Smooth muscle cell (in vitro differentiated cells): ENCODE results near the gene STMN3. TPM values are rescaled to one million over a fixed set of nuclear protein-coding genes. Genes with fewer than 3 reads are reported as not detected.

Source experiments
- DNase-seq: peaks from one replicate; lab custom pipeline; 2025; ENCODE audit not compliant: unreplicated experiment; lab: John Stamatoyannopoulos, UW
- H2AFZ ChIP-seq: fragments of 200-600 bp; sonication (generic); 2 replicates; pipeline ENCODE4 v1.6.0; 2016; ENCODE audit warnings: antibody characterized with exemption, low read depth, mild to moderate bottlenecking
- H3F3A ChIP-seq: fragments of 200-600 bp; sonication (generic); 2 replicates; pipeline ENCODE4 v1.6.0; 2017; ENCODE audit warnings: antibody characterized with exemption, low read depth
- H3K27ac ChIP-seq: fragments of 200-600 bp; sonication (generic); 2 replicates; pipeline ENCODE4 v1.5.1; 2016; ENCODE audit warnings: low read depth, mild to moderate bottlenecking
- H3K27me3 ChIP-seq: fragments of 200-600 bp; sonication (generic); 2 replicates; pipeline ENCODE4 v1.6.1; 2016; ENCODE audit warnings: low read depth, mild to moderate bottlenecking
- H3K36me3 ChIP-seq: fragments of 200-600 bp; sonication (generic); 2 replicates; pipeline ENCODE4 v1.5.1; 2016; ENCODE audit warnings: low read depth
- H3K4me1 ChIP-seq: fragments of 200-600 bp; sonication (generic); 2 replicates; pipeline ENCODE4 v1.5.1; 2016; ENCODE audit warnings: low read depth
- H3K4me2 ChIP-seq: fragments of 200-600 bp; sonication (generic); 2 replicates; pipeline ENCODE4 v1.6.0; 2016; ENCODE audit warnings: mild to moderate bottlenecking
- H3K4me3 ChIP-seq: fragments of 200-600 bp; sonication (generic); 2 replicates; pipeline ENCODE4 v1.5.1; 2016; ENCODE audit warnings: mild to moderate bottlenecking
- H3K79me2 ChIP-seq: fragments of 200-600 bp; sonication (generic); 2 replicates; pipeline ENCODE4 v1.6.0; 2016; ENCODE audit warnings: low read depth, mild to moderate bottlenecking
- H3K9ac ChIP-seq: fragments of 200-600 bp; sonication (generic); 2 replicates; pipeline ENCODE4 v1.6.0; 2016; ENCODE audit warnings: low read depth
- H3K9me3 ChIP-seq: fragments of 200-600 bp; sonication (generic); replicated peaks from 2 replicates; pipeline ENCODE4 v1.5.1; 2016; ENCODE audit warnings: low read depth
- H4K20me1 ChIP-seq: fragments of 200-600 bp; sonication (generic); 2 replicates; pipeline ENCODE4 v1.6.0; 2016; ENCODE audit warnings: low read depth
- WGBS: methylation state at CpG from one replicate; pipeline ENCODE4 v1.1.7; 2016; ENCODE audit warnings: low lambda C conversion rate; 5-methylcytosine and 5-hydroxymethylcytosine counted together
- polyA plus RNA-seq: library from polyadenylated mRNA; unstranded; fragments of >200 nt; fragmentation: Nextera tagmentation; extraction: Ambion mirVana; gene quantifications from 2 replicates; pipeline ENCODE4 v1.2.1, GENCODE V29; 2016
- total RNA-seq: library from RNA; depleted of rRNA; stranded (reverse); fragments of >200 nt; gene quantifications from 2 replicates; pipeline ENCODE4 v1.2.3, GENCODE V29; 2014
- TF ChIP-seq, protein P1 (sequence below): fragments of 200-600 bp; sonication (generic); IDR thresholded peaks from 2 replicates; pipeline ENCODE4 v1.5.1; 2017; ENCODE audit warnings: borderline replicate concordance, mild to moderate bottlenecking, antibody characterized with exemption; ENCODE audit not compliant: insufficient read depth, poor library complexity, severe bottlenecking

STMN3 gene
- total and polyA plus RNA-seq, 2 experiments from 2014 or later: 4.8 to 10.8 TPM

DNA sequence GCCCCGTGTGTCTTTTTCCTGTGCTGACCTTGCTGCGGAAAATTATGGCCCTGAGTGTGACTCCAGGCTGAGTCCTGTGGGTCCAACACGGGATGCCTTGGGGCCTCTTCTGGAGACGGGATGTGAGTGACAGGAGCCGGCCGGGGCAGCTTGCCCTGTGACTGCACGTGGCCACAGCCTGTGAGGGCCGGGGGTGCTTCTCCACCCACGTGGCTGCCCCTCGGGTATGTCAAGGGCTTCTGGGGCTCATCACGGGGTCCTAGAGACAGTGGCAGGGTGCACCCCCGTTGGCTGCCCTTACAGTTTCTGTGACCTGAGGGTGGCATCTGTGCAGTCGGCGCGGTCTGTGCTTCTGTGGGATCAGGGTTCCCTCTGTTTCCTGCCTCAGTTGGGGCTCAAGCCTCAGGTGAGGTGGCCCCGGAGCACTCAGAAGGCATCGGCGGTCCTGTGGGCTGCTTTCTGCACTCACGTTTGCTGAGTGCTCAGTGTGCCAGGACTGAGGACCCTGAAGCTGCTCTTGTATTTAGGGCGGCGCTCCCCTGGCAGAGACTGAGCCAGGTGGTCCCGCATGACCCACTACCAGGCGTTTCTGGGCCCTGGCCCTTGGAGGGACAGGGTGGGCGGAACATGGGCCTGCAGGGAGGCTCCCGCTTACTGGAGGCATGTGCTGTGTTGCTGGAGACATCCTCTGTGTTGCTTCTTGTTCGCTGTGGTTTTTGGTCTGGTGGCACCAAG lies 10.3 kb upstream of the STMN3 start:
- Histone ChIP-seq H3K4me1 (no peaks in the 10 kb centered on the region), H3K36me3 (no peaks in the 10 kb centered on the region)

DNA sequence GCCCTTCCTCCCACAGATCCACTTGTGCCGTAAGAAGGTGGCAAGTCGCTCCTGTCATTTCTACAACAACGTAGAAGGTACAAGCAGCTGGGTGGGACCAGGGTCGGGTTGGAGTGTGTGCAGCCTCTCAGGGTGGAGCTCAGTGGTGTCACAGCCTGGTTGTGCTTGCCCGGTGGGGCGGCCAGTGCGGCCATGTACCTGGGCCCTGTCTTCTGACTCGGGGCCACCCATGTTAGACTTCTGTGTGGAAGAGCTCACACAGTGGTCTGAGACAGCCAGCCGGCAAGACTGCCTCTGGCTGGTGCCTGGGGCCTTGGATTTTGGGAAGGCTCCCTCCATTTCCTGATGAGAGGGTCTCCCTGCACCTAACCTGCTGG lies 9.6 kb upstream of the STMN3 start:
- H3K4me2 ChIP-seq: no peak overlapping the region
- 98% methylated on average over 9 of the region's 9 CpGs for WGBS
- H3K4me1 ChIP-seq: peaks cover under 1% of the 10 kb centered on the region
- H3F3A ChIP-seq: no peaks in the 10 kb centered on the region
- H3K27ac ChIP-seq: no peak overlapping the region
- no peaks in the 10 kb centered on the region for H3K27me3 ChIP-seq
- H3K36me3 ChIP-seq: no peaks in the 10 kb centered on the region
- H4K20me1 ChIP-seq: no peaks in the 10 kb centered on the region
- H3K9me3 ChIP-seq: no peaks in the 10 kb centered on the region
- TF ChIP-seq, protein P1, sequence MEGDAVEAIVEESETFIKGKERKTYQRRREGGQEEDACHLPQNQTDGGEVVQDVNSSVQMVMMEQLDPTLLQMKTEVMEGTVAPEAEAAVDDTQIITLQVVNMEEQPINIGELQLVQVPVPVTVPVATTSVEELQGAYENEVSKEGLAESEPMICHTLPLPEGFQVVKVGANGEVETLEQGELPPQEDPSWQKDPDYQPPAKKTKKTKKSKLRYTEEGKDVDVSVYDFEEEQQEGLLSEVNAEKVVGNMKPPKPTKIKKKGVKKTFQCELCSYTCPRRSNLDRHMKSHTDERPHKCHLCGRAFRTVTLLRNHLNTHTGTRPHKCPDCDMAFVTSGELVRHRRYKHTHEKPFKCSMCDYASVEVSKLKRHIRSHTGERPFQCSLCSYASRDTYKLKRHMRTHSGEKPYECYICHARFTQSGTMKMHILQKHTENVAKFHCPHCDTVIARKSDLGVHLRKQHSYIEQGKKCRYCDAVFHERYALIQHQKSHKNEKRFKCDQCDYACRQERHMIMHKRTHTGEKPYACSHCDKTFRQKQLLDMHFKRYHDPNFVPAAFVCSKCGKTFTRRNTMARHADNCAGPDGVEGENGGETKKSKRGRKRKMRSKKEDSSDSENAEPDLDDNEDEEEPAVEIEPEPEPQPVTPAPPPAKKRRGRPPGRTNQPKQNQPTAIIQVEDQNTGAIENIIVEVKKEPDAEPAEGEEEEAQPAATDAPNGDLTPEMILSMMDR: no peak
- no peak overlapping the region for H3K9ac ChIP-seq
- no peak overlapping the region for H2AFZ ChIP-seq
- no peak overlapping the region for H3K4me3 ChIP-seq
- DNase-seq: no peak
- no peaks in the 10 kb centered on the region for H3K79me2 ChIP-seq

More for the DNA sequence above, 10.3 kb upstream of the STMN3 start:
- H3F3A ChIP-seq: no peaks in the 10 kb centered on the region
- no peak overlapping the region for H3K9ac ChIP-seq
- no peak for DNase-seq
- WGBS: 97% methylated on average over 26 of the region's 26 CpGs
- no peaks in the 10 kb centered on the region for H3K9me3 ChIP-seq
- H3K27ac ChIP-seq: no peak overlapping the region
- no peaks in the 10 kb centered on the region for H4K20me1 ChIP-seq
- no peak overlapping the region for H3K4me2 ChIP-seq
- H3K4me3 ChIP-seq: no peak overlapping the region
- no peaks in the 10 kb centered on the region for H3K79me2 ChIP-seq
- no peak overlapping the region for H2AFZ ChIP-seq
- TF ChIP-seq, protein P1: no peak
- H3K27me3 ChIP-seq: no peaks in the 10 kb centered on the region

DNA sequence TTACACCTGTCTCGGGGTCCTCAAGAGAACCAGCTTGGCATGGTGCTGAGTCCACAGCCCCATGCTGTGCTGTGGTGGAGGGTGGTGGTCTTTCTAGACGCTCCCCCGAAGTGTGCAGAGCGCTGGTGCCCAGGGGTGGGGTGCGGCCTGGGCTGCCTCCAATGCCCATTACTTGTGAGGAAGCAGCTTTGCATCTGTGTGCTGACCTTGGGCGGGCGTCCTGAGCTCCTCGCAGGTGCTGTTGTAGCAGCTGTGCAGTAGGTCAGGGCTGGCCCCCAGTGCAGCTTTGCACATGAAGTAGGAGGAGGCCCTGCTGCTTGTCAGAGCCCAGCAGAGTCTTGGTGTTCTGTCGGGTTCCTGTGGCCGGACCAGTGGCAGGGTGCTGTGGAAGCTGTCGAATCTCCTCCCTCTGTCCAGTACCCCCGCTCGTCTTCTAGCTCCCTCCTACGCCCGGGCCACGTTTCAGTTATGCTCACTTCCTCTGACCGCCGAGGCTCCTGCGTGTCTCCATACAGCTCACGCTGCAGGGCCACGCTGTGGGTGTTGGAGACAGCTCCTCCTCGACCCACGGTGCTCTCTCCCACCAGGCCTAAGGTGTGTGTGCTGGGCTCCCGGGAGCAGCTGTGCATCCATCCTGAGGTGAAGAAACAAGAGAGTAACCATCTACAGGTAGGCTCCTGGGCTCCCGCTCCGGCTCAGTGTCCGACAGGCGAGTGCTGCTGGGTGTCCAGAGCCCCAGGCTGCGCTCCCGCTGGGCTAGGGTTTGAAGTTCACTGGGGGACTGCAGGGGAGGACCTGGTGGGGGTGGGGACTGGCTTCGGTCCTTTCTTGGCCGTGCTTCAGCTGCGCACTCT lies 9.0 kb upstream of the STMN3 start:
- no peaks in the 10 kb centered on the region for H4K20me1 ChIP-seq
- no peak for DNase-seq
- H3K27ac ChIP-seq: no peak overlapping the region
- no peaks in the 10 kb centered on the region for H3K36me3 ChIP-seq
- no peaks in the 10 kb centered on the region for H3K27me3 ChIP-seq
- no peaks in the 10 kb centered on the region for H3K79me2 ChIP-seq
- H3K4me3 ChIP-seq: no peak overlapping the region
- WGBS: 93% methylated on average over 30 of the region's 33 CpGs
- TF ChIP-seq, protein P1: no peak
- no peak overlapping the region for H2AFZ ChIP-seq
- H3K4me2 ChIP-seq: no peak overlapping the region
- no peak overlapping the region for H3K9ac ChIP-seq
- peaks cover 4% of the 10 kb centered on the region for H3K4me1 ChIP-seq
- H3K9me3 ChIP-seq: no peaks in the 10 kb centered on the region
- no peaks in the 10 kb centered on the region for H3F3A ChIP-seq
